ENCODE measurements around the gene SMAD6.

GRCh38 chr15:66783314-66783713 is 81.3 kb downstream of the SMAD6 start:
- TF ChIP-seq CTCF (IDR thresholded peaks at IDR 0.05) (no peak), POLR2A (IDR thresholded peaks at IDR 0.05) (no peak)

All from body of pancreas (tissue), 4 donors.